Measurements from ENCODE around the gene MFSD12. TPM values are rescaled to one million over a fixed set of nuclear protein-coding genes. Genes with fewer than 3 reads are reported as not detected.

Gene MFSD12
- total RNA-seq, 1 experiment from 2014 or later = 131 TPM

- intact Hi-C loops (cut with micrococcal nuclease) = loop anchor here (10.0 kb wide), 1 partner anchor 628 kb away; no protein-coding TSS in a partner anchor
- ChIA-PET RAD21 (ENCODE audit: low non-redundant PET in 1 of 2, low total read pairs in 2 of 2, uncharacterized antibody in 2 of 2, unreplicated experiment in 2 of 2) (interaction anchor here in 1 of 2 experiments (1.1 kb wide), 1 partner anchor 31 kb away, joined by 5 read pairs; no protein-coding TSS in a partner anchor), CTCF (interaction anchor here (0.7 to 1.4 kb wide), 2 partner anchors 11 to 32 kb away, joined by 3 to 5 read pairs; no protein-coding TSS in a partner anchor), POLR2A (interaction anchor here (0.6 to 1.5 kb wide), 4 partner anchors 10 to 38 kb away, joined by 3 to 6 read pairs (median 4); partner anchors contain the start of gene TEKTIP1)
- H2AFZ ChIP-seq (ENCODE audit: low read depth, low read length, poor library complexity, severe bottlenecking) = no peak overlapping the region
- TF ChIP-seq REST (IDR thresholded peaks at IDR 0.05; ENCODE audit: low read depth) (no peak), JUND (IDR thresholded peaks at IDR 0.05) (no peak), ZBTB33 (IDR thresholded peaks at IDR 0.05; ENCODE audit: extremely low read depth, insufficient replicate concordance, low read length) (no peak), POLR2AphosphoS5 (IDR thresholded peaks at IDR 0.05; ENCODE audit: low read depth, low read length) (peak; percentile 76), MAX (IDR thresholded peaks at IDR 0.05) (peak; percentile 26; the same call in 1 of the 2 replicates), SRF (IDR thresholded peaks at IDR 0.05; ENCODE audit: low read depth) (no peak), SP1 (IDR thresholded peaks at IDR 0.05; ENCODE audit: low read depth) (no peak), ELF1 (IDR thresholded peaks at IDR 0.05; ENCODE audit: borderline replicate concordance, low read depth) (no peak), CEBPB (IDR thresholded peaks at IDR 0.05; ENCODE audit: low read depth) (no peak), EZH2phosphoT487 (IDR thresholded peaks at IDR 0.05; ENCODE audit: borderline replicate concordance) (no peak), ZNF274 (IDR thresholded peaks at IDR 0.05; ENCODE audit: low read depth, low read length) (no peak), YY1 (IDR thresholded peaks at IDR 0.05; ENCODE audit: extremely low read depth, insufficient replicate concordance, low read depth, low read length) (no peak), ZFX (IDR thresholded peaks at IDR 0.05) (no peak), CBX3 (IDR thresholded peaks at IDR 0.05; ENCODE audit: low read depth) (no peak), ATF3 (IDR thresholded peaks at IDR 0.05) (no peak)
- peak overlapping the region; percentile 40 to 54 for H3K4me3 ChIP-seq (replicated peaks in 1 of 2; ENCODE audit: low read depth in 1 of 2, low read length in 2 of 2)
- peaks cover 24% of the 10 kb centered on the region; the same call in 1 of the 2 replicates for H3K79me2 ChIP-seq (ENCODE audit: insufficient read depth, low read length)
- no peaks in the 10 kb centered on the region; the same call in 1 of the 2 replicates for H4K20me1 ChIP-seq (ENCODE audit: insufficient read depth)
- H3K9me2 ChIP-seq (ENCODE audit: insufficient read depth) = no peaks in the 10 kb centered on the region
- peak overlapping the region; percentile 58; the same call in 1 of the 2 replicates for H3K9ac ChIP-seq (ENCODE audit: low read length)
- H3K36me3 ChIP-seq (ENCODE audit: control insufficient read depth in 1 of 2, insufficient read depth in 2 of 2, low read length in 2 of 2) = peaks cover 3 to 21% of the 10 kb centered on the region in 2 experiments; a peak in 2 of 4 replicates
- H3K9me3 ChIP-seq (ENCODE audit: control insufficient read depth in 1 of 2, insufficient read depth in 1 of 2, low read depth in 1 of 2, low read length in 2 of 2) = no peaks in the 10 kb centered on the region
- H3K4me1 ChIP-seq (ENCODE audit: control insufficient read depth in 1 of 2, insufficient read depth in 2 of 2, low read length in 2 of 2) = peaks cover 23 to 67% of the 10 kb centered on the region in 2 experiments
- H3K4me2 ChIP-seq (ENCODE audit: low read length) = peak overlapping the region; percentile 77
- peak overlapping the region; percentile 71 for H3K27ac ChIP-seq (ENCODE audit: low read depth, low read length)
- no peaks in the 10 kb centered on the region for H3K27me3 ChIP-seq (ENCODE audit: insufficient read depth, low read length)
- no peak for DNase-seq (ENCODE audit: low read depth, low spot score)
- no TSS peak for BruUV-seq (replicated peaks)
- ATAC-seq = no peak
Observed at GRCh38 chr19:3576696-3577443, 19.5 kb upstream of the MFSD12 start.
